HG02938 (cell line): ENCODE measurements around the gene GRM4.

Source experiments
- ATAC-seq: cut with Tn5 transposase; IDR thresholded peaks from one replicate; pipeline ENCODE4 v1.9.1; 2021; ENCODE audit warnings: mild to moderate bottlenecking, moderate library complexity; ENCODE audit not compliant: unreplicated experiment

GRM4 gene

GRCh38 chr6:34065466-34066217 is 80.2 kb downstream of the GRM4 start:
- ATAC-seq, result no peak

GRCh38 chr6:34064675-34065074 is 81.2 kb downstream of the GRM4 start:
- no peak for ATAC-seq

DNA sequence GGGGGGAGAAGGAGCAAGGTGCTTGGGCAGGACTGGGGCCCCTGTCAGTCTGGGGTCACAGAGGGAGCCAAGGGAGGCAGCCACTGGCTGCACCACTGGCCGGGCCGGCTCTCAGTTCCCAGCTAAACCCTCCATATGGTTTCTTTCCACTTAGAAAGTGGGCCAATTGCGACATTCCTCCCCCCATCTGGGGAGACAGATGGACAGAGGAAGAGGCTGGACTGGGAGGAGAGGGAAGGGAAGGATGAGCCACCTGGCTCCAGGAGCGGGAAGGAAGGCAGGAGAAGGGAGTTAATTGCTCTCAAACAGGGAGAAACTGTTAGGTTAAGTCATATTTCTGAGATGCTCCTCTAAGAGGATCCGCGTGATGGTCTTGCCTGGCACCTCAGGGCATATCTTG is 82.2 kb downstream of the GRM4 start:
- ATAC-seq, result no peak

GRCh38 chr6:34062815-34063214 is 83.1 kb downstream of the GRM4 start:
- no peak for ATAC-seq

DNA sequence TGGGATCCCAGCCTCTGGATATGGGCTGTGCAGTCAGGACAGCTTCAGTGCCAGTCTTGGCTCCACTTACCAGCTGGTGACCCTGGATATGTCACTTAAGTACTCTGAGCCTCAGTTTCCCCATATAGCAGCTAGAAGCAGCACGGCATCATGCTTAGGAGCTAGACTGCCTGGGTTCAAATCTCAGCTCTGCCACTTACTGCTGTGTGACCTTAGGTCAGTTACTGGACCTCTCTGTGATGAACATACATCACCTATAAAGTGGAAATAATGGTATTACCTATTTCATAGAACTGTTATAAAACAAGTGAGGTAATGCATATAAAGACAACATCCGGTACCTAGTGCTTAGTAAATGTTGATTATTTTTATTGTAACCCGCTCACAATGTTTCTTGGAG is 83.7 kb downstream of the GRM4 start:
- ATAC-seq, result no peak

GRCh38 chr6:34061348-34061747 is 84.5 kb downstream of the GRM4 start:
- no peak for ATAC-seq

DNA sequence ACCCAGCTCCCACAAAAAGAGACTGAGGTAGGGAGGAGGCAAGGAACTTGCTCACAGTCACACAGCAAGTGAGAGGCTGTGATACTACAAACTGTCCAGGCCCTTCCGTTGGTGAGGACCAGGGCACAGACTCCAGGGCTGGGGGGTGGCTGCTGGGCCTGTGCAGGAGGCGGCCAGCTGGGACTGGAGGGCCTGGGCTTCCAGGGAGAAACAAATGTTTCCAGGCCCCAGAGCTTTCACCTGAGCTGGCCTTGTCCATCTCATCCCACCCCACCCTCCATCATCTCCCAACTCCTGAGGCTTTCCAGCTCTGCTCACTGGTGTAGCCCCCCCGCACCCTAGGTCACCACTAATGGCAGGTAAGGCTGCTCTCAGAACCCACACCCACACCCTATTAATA is 86.0 kb downstream of the GRM4 start:
- no peak for ATAC-seq

DNA sequence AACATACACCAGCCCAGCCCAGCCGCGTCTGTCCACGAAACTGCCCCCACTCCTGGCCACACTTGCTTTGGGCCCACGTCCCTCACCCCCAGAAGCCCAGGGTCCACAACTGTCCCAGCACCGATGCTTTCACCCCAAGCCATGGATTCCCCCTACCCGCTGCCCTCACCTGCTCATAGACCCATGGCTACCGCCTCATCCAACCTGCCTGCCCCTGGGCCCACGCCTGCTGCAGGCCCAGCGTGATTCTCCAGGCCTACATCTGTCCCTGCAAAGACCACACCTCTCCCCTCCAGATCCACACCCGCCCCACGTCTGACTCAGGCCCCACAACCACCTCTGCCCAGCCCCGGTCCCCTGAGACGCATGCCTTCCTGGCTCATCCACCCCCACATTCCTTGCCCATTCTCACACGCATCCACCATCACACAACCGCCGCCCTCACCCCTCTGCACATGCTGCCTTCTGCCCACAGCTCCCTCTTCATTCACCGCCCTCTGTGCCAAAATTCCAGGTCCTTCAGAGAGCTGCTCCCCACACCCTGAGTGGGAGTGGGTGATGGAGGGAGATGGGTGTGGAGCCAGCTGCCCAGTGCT is 86.7 kb downstream of the GRM4 start:
- ATAC-seq, result no peak

- no peak for ATAC-seq
These were observed 88.1 kb downstream of the GRM4 start for GRCh38 chr6:34057790-34058189.

DNA sequence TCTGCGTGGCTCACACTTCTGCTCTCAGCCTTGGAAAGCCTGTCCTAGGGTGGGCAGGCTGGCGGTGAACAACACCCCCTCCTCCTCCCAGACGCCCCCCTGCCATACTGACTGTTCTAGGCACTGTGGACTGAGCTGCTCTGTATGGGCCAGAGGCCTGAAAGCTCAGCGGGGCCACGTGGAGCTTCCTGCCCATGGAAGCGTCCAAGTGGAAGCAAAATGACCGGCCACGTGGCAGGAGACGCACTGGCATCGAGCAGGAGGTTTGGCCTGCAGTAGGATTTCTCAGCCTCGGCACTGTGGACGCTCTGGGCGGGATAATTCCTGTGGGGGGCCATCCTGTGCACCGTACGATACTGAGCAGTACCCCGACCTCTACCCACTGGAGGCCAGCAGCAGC is 88.7 kb downstream of the GRM4 start:
- ATAC-seq, result no peak

GRCh38 chr6:34056305-34057108 is 89.4 kb downstream of the GRM4 start:
- ATAC-seq, result no peak

DNA sequence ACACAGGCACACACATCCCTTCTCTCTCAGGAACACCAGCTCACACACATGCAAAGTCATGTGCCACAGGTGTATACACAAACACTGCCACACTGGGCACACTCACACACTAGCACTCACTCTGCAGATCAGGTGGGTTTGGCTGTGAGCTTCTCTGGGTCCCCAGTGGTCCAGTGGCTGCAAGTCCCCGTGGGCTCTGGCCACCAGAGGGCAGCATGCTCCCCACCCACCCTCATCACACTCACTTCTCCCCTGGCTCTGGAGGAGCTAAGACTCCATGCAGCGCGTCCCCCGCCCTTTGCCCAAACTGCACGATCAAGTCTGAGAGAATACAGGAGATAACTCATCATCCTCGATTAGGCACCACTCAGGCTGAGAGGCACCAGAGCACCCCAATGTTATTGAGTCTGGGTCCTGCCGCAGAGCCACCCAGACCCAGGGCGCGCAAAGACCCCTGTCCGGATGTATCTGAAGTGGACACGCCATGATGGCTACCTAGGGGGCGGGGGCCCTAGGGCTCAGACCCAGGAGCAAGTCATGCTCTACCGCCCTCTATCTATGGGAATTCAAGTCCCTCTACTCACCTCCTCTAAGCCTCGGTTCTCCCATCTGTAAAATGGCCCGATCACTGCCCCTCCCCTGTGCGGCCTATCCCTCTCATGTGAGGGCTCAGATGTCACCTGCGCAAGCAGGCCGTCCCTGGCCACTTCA is 90.5 kb downstream of the GRM4 start:
- no peak for ATAC-seq

DNA sequence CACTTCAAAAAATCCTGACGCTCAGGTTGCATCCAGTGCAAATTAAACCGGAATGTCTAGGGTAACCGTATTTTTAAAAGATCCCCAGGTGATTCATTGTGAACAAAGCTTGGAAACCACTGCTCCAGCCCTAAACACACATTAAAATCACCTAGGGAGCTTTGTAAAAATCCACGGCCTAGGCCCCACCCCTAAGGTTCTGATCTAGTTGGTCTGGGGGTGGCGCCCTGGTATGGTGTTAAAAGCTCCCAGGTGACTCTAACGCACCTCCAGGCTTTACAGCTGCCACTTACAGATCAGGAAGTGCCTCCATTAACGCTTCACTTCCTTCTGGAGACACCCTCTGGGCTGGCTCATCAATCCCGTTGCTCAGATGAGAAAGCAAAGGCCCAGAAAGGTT is 92.2 kb downstream of the GRM4 start:
- no peak for ATAC-seq

- ATAC-seq, result no peak
These were observed 92.8 kb downstream of the GRM4 start for GRCh38 chr6:34052918-34053608.

DNA sequence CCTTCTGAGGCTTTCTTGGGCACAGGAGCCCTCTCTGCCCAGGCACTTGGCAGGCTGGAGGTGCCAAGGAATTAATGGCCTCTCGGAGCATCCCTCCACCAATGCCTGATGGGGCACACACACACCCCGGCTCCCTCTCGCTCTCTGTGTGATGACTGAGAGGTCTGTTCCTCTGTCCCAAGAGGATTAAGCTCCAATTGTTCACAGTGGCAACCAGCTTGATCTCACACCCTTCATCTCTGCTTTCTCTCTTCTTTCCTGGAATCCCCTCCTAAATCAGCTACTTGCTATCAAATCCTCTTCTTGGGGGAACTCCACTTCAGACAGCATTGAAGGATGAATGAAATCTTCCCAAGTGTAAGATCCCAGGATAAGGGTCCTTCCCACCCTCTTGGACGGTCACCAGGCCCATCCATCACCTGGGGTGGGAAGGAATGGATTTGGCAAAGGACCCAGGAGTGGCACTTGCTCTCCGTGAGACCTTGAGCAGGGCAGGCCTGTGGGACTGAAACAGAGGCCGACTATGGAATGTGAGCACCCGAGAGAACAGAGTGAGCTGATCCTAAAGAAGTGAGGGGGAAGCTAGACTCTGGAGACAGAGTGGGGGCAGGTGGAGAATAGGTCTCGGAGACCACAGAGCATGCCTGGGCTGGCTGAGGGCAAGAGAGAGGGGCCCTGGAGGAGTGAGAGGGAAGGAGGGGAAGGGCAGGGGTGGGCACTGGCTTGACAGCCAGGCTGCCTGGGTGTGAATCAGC is 93.6 kb downstream of the GRM4 start:
- ATAC-seq, result no peak

- ATAC-seq, result no peak
These were observed 94.5 kb downstream of the GRM4 start for GRCh38 chr6:34051331-34051919.

GRCh38 chr6:34050691-34051090 is 95.2 kb downstream of the GRM4 start:
- no peak for ATAC-seq

GRCh38 chr6:34049395-34050342 is 96.2 kb downstream of the GRM4 start:
- ATAC-seq, result no peak
